Kidney glomerular epithelial cell (primary cell): ENCODE data around the gene TANC1.

Source experiments
- DNase-seq: peaks from one replicate; lab custom pipeline; 2025; lab: John Stamatoyannopoulos, UW

TANC1 gene

GRCh38 chr2:159225025-159226016 is 256.9 kb downstream of the TANC1 start:
- DNase-seq = no peak

GRCh38 chr2:159226059-159226461 is 257.6 kb downstream of the TANC1 start:
- peak; percentile 36 for DNase-seq

- no peak for DNase-seq
Measured at GRCh38 chr2:159226608-159227385, 258.4 kb downstream of the TANC1 start.

GRCh38 chr2:159227467-159227866 is 259.0 kb downstream of the TANC1 start:
- DNase-seq = no peak

- no peak for DNase-seq
Measured at GRCh38 chr2:159228081-159228581, 259.7 kb downstream of the TANC1 start.

GRCh38 chr2:159229476-159230144 is 261.2 kb downstream of the TANC1 start:
- DNase-seq = no peak

GRCh38 chr2:159230145-159230877 is 261.9 kb downstream of the TANC1 start:
- no peak for DNase-seq

DNA sequence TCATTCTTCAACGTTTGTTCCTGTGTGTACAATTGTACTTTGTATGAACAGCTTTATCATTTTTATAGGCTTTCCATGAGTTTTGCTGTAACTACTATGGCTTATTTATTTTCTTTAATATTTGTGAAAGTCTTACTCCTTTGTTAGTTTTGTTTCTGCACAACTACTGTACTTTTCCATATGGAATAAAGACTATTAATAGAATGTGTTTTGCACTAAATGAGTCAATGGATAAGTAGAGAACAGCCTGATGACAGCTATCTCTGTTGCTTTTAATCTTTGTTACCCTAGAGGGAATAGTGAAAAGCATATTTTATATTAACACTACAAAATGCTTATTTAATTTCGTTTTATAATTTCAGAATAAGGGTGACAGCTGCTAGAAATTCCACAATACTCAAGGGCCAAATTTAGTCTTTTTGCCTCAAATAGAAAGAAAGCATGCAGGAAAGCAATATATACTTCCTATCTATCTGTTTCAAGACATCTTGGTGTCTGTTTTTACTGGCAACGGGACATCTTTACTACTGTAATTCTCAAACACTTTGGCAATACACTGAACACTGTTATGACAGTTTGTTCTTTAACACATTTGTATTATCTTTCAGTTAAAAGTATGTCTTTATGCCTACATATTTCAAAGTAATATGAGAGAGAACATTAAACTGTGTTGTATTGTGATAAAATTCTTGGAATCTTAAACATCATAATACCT is 264.2 kb downstream of the TANC1 start:
- no peak for DNase-seq

DNA sequence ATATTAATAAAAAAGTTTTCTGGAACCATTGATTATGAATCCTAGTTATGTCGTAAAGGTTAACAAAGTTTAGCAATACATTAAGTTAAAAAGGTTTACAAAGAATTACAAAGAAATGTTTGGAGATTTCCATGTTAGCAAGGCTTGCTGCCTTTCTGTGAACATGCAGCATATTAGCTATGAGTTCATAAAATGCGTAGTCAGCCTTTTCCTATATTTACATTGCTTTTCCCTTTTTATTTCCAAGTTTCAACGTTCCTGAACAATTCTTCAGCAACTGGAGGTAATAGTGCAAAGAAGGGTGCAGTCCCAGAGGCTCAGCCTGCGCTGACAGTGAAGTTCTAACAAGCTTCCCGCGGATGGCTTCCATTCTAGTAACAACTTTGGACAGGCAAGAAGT is 266.4 kb downstream of the TANC1 start:
- DNase-seq = no peak

DNA sequence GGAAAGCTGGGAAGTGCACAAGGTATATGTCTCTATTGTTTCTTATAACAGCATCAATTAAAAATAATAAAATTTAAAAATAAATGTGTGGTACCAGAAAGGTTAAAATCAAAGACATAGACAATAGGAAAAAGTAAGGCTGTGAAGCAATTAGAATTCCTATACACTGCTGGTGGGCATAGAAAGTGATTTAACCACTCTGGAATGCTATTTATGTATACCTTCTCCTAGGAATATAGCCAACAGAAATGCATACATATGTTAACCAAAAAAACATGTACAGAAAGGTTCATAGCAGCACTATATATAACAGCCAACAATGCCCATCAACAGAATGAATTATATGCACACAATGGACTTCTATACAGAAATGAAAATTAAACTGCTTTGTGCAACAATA is 275.1 kb downstream of the TANC1 start:
- no peak for DNase-seq

DNA sequence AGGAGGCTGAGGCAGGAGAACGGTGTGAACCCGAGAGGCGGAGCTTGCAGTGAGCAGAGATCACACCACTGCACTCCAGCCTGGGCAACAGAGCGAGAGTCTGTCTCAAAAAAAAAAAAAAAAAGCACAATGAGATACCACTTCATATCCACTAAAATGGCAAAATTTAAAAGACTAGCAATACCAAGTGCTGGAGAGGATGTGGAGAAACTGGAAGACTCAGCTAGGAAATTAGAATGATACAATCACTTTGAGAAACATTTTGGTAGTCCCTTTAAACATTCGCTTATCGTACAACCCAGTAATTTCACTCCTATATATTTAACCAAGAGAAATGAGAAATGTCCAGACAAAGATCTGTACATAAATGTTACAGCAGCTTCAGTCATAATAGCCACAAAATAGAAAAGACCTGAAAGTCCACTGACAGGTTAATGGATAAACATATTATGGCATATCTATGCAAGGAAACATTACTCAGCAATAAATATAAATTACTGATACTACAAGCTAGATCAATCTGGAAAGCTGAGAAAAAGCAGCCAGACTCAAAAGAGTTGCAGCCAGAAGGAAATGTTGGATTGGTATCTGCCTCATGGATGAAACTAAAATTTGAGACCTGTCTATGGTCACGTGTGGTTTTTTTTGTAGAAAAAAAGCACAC is 278.0 kb downstream of the TANC1 start:
- no peak for DNase-seq

DNA sequence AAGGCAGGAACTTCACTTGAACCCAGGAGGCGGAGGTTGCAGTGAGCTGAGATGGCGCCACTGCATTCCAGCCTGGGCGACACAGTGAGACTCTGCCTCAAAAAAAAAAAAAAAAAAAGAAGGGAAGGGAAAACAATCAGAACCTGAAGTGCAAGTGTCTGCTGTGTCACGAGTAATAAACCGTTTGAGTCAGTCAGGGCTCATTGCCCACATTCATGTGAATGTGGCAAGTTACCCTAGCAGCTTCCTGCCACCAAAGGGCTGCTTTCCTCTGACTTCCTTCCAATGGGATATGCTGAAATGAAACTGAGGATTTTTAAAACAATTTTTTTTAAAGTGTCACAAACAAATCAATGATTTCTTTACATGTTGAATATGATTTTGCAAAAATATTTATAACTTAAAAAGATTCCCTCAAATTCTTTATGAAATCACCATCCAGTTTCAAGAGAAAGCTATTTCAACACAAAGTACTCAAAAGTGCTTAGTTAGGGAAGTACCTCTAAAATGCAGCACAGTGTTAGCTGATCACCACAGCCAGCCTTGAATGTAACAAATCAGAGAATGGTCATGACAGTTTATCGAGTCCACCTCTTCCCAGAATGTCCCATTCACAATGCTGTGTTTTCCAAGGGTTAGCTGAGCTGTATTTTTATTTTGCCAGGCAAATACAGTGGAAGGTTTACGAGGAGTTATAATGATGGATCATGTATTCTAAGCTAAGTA is 281.7 kb downstream of the TANC1 start:
- DNase-seq = peak; percentile 59

GRCh38 chr2:159251296-159252173 is 283.1 kb downstream of the TANC1 start:
- no peak for DNase-seq

DNA sequence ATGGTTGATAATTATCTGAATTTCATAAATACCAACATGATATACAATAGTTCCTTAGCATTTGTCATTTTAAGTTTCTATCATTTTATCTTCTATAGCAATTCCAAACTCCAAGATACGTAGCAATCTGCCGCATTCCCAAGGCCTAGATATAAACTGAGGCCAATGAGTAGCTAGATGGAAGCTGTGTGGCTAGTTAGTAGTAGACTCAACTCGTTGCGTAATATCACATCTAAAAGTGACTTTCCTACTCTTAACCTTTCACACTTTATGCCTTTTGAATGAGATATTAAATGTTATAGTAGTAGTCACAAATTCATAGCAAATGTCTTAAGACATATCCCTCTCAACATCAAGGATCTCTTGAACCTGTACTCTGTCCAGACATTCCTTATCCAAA is 284.5 kb downstream of the TANC1 start:
- DNase-seq = no peak

- DNase-seq = no peak
Measured at GRCh38 chr2:159256159-159256558, 287.7 kb downstream of the TANC1 start.

- no peak for DNase-seq
Measured at GRCh38 chr2:159262226-159262625, 293.8 kb downstream of the TANC1 start.

- no peak for DNase-seq
Measured at GRCh38 chr2:159262904-159263303, 294.5 kb downstream of the TANC1 start.

GRCh38 chr2:159265171-159265576 is 296.7 kb downstream of the TANC1 start:
- DNase-seq = peak; percentile 70

- DNase-seq = no peak
Measured at GRCh38 chr2:159266554-159266953, 298.1 kb downstream of the TANC1 start.
